ENCODE results near the gene BRCC3.

DNA sequence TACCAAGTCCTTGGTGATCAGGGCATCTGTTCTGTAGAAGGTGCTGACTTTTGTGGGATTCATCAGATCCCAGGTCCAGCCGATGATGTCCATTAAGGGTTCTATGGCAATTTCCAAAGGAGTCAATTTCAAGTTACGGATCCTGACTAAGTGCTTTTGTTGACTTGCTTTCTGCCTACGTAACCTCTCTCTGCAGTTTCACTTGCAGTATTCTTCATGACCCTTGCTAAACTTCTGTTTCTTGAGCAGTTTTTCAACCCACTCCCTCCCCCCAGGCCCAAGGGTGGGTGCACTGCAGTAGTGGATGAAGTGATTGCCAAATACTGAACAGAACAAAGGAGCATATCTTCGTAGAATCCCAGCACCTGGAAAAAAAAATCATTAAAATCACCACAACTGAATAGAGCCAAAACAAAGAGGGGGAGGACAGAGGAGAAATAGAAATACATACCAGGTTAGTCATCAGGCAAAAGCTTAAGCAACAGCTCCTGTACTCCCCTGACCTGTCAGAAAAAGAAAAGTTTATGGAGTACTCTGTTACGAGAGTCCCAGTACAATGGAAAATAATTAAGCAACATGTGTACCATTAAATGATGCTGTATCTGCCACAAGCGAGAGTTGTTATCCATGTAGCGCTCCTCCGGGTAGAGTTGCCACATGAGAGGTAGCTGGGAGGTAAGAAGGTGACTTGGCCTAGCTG is 6.1 kb upstream of the BRCC3 start:
- TF ChIP-seq EZH2 (IDR thresholded peaks at IDR 0.05; ENCODE audit: insufficient read depth, poor library complexity, severe bottlenecking) (no peak), EZH2phosphoT487 (IDR thresholded peaks at IDR 0.05; ENCODE audit: insufficient read depth, low read depth) (no peak)
